H1 (cell line): ENCODE results near the gene SPG11.
"Not testable (repeated sequence)": the region's sequence is repeated elsewhere in the genome, so short reads cannot be mapped to it uniquely, and the experiment has no call there.

Source experiments
- ATF3 ChIP-seq: IDR thresholded peaks from 2 replicates; pipeline ENCODE4 v1.6.1; 2011; ENCODE audit warnings: low read depth, mild to moderate bottlenecking, low read length; ENCODE audit not compliant: insufficient read depth
- CTCF ChIP-seq, 3 experiments: IDR thresholded peaks; 1 replicate in 2 of 3; 2 replicates in 1 of 3; pipeline versions ENCODE4 v1.5.1 to v1.6.1; 2011; ENCODE audit warnings: low read length in 3 of 3, mild to moderate bottlenecking in 3 of 3, inconsistent platforms in 2 of 3, low read depth in 1 of 3, moderate library complexity in 1 of 3; ENCODE audit not compliant: insufficient read depth in 1 of 3; ENCODE audit errors: control extremely low read depth in 1 of 3
- EZH2 ChIP-seq: fragments of 200-600 bp; sonication (generic); IDR thresholded peaks from 2 replicates; pipeline ENCODE4 v1.7.1; 2012; ENCODE audit warnings: low read depth, mild to moderate bottlenecking, moderate library complexity, low read length, inconsistent platforms; ENCODE audit not compliant: severe bottlenecking
- POLR2A ChIP-seq, 2 experiments: IDR thresholded peaks; 1 replicate in 1 of 2; 2 replicates in 1 of 2; pipeline ENCODE4 v1.6.1; 2011; ENCODE audit warnings: low read depth in 2 of 2, low read length in 2 of 2, mild to moderate bottlenecking in 2 of 2; ENCODE audit errors: control extremely low read depth in 1 of 2
- SIN3A ChIP-seq, 2 experiments: IDR thresholded peaks in 1 of 2; conservative IDR thresholded peaks in 1 of 2; 2 replicates each; pipeline ENCODE4 v1.6.1; 2011 to 2012; ENCODE audit warnings: low read length in 2 of 2, improper control_type of control experiment in 1 of 2, low read depth in 1 of 2, mild to moderate bottlenecking in 1 of 2
- YY1 ChIP-seq: IDR thresholded peaks from 2 replicates; pipeline ENCODE4 v1.6.1; 2011; ENCODE audit warnings: low read depth, mild to moderate bottlenecking, low read length
- ZNF274 ChIP-seq: IDR thresholded peaks from 2 replicates; pipeline ENCODE4 v1.7.0; 2012; ENCODE audit warnings: low read length, borderline replicate concordance; ENCODE audit errors: extremely low read depth

GRCh38 chr15:44700676-44701075, 37.2 kb upstream of the SPG11 start:
- not testable (repeated sequence) for TF ChIP-seq CTCF (IDR thresholded peaks at IDR 0.05; ENCODE audit: control extremely low read depth in 1 of 3, insufficient read depth in 1 of 3, low read depth in 1 of 3, low read length in 3 of 3); POLR2A (IDR thresholded peaks at IDR 0.05; ENCODE audit: control extremely low read depth in 1 of 2, low read depth in 2 of 2, low read length in 2 of 2); ATF3; SIN3A (conservative IDR thresholded peaks at IDR 0.05 in 1 of 2, IDR thresholded peaks at IDR 0.05 in 1 of 2; ENCODE audit: low read depth in 1 of 2, low read length in 2 of 2); EZH2; YY1; ZNF274
